HG03457 (cell line): ENCODE results near the gene FSTL4.

ENCODE experiments used
- ATAC-seq: cut with Tn5 transposase; IDR thresholded peaks from one replicate; pipeline ENCODE4 v1.9.1; 2021; ENCODE audit warnings: moderate number of reproducible peaks; ENCODE audit not compliant: unreplicated experiment

Gene FSTL4

DNA sequence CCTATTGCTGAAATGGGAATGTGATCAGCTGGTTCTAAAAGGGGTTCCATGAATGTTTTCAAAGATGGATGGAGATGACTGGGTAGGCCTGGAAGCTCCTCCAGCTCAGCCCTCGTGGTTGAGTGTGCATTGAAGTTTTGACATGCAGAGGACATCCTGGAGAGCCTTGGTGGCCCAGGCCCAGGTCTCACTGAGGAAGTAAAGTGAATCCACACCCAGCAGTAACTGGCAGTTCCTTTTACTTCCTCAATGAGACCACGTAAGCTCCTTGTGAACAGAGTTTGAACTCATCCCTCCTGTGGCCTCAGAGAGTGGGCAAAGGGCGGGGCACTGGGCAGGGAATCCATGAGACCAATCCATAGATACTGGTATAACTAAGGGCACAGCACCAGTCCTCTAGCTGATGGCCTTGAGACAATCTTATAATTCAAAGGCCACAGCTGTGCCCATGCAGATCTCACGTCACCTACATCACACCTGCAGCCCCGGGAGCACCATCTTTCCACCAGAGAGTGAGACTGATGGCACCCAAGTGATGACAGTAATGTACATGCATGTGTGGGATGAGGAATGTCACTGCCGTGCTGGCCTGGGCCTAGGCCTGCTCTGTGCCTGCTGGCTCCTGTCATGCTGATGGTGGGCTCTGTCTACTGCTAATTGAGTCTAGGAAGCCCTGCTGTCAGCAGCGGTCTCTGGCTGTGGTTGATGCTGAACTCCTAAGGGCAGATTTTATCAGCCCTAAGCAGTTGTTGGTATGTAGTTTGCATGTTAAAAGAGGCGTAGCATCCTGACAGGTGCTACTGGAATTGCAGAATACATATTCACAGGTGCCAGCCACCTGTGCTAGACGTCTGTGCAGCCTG is 257.8 kb downstream of the FSTL4 start:
- no peak for ATAC-seq

GRCh38 chr5:133353741-133354140 is 258.6 kb downstream of the FSTL4 start:
- ATAC-seq: no peak

GRCh38 chr5:133348406-133348805 is 263.9 kb downstream of the FSTL4 start:
- no peak for ATAC-seq

- no peak for ATAC-seq
Observed at GRCh38 chr5:133347039-133347438, 265.3 kb downstream of the FSTL4 start.

DNA sequence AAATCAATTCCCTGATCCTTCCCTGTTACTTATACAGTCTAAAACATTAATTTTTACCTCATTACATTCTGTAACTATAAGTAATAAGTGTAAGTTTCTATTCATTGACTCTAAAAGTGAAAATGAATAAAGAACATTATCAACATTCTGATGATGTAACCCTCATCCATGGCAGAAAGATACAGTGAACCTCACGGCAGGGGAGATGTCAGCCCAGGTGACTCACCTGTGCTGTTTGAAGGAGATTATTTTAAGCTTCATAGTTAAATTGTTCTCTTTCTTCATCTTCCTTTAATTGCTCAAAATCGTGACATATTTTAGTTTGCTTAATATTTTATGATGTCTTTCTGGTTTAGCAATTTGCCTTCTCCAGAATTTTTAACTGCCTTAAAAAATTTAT is 268.1 kb downstream of the FSTL4 start:
- no peak for ATAC-seq

GRCh38 chr5:133343196-133343595 is 269.1 kb downstream of the FSTL4 start:
- ATAC-seq: no peak

- ATAC-seq: no peak
Observed at GRCh38 chr5:133341915-133342710, 270.2 kb downstream of the FSTL4 start.

GRCh38 chr5:133341296-133341695 is 271.0 kb downstream of the FSTL4 start:
- no peak for ATAC-seq

- no peak for ATAC-seq
Observed at GRCh38 chr5:133340822-133341221, 271.5 kb downstream of the FSTL4 start.

DNA sequence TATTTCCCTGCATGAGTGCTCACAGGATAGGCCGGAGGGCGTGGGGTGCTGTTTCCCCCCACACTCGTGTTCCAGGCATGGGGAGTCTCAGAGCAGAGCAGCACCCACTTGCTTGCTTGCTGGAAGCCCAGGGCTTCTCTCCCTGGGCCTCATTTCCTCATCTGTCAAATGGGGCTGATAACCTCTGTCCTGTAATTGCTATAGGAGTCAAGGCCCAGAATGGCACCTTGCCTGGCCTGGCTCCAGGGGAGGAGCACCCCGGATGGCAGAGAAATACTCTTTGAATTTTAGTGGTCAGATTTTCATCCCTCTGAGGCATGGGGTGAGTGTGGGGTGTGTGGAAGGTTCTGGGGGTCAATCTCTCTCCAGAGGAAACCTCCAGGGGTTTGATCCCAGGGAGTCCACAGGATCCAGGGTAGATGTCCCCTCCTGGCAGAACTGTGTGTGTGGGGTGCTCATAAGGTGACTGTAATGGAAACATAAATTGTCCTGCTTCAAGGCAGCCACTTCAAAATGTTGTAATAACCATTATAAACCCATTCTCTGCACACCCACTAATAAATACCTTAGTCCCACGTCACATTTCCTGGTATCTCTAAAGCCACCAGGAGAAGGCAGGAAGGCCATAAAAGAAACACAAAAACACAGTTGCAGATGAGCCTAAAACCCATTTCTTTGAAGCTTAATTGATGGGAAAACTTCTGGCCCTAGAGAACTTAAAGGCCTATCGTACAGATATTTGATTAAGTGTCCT is 272.2 kb downstream of the FSTL4 start:
- ATAC-seq: no peak

- ATAC-seq: no peak
Observed at GRCh38 chr5:133338504-133339355, 273.6 kb downstream of the FSTL4 start.

GRCh38 chr5:133337795-133338445 is 274.4 kb downstream of the FSTL4 start:
- no peak for ATAC-seq

DNA sequence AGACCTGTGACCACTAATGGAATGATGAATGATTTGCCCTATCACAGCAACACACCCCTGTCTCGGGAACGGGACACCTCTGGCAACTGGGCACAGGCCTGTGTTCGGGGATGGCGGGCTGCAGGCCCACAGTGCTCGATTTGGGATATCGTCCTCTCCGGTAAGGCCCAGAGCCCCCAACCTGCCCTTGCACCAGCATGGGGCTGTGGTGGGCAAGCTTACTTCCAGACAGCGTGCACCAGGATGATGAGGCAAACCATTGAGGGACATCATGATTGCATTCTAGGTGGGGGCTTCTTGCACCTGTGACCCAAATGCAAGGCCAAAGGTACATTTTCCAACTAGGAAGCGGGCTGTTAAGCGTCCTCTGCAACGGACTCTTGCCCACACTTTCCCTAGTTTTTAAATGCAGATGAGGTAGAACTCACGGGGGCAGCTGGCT is 275.4 kb downstream of the FSTL4 start:
- ATAC-seq: no peak

- ATAC-seq: no peak
Observed at GRCh38 chr5:133336121-133336968, 276.0 kb downstream of the FSTL4 start.

DNA sequence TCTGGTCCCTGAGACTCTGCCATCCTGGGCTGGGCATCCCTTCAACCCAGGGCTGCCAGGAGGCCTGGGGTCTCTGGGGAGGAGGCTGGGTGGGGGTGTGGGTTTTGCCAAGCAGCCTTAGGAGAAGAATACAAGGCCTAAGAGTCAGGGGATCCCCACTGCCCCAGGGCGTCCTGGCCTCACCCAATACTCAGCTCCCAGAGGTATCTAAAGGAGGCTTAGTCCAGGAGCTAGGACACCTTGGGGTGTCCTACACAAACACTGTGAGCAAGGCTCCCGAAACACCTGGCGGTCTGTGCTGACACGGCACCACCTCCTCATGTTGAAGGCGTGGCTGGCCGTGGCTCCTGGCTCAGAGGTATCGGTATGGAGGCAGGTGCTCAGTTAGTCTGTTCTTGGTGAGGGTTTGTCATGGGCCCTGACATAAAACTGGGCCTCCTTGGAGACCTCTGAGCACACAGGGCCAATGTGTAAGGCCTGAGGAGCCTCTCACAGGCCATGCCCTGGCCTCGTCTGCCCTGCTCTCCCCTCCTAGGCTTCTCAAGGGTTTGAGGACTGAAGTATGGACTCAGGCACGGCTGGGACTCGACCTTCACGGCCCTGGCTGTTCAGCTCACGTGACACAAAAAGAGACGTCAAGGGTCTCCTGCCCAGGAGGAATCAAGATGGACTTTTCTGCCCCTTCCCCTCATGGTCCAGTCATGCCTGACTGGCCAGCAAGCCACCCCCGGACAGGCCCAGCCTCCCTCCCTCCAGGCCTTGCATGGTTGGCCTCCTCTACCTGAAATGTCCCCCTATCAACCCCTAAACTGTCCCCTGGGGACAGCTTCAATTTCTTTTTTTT is 277.3 kb downstream of the FSTL4 start:
- ATAC-seq: no peak

DNA sequence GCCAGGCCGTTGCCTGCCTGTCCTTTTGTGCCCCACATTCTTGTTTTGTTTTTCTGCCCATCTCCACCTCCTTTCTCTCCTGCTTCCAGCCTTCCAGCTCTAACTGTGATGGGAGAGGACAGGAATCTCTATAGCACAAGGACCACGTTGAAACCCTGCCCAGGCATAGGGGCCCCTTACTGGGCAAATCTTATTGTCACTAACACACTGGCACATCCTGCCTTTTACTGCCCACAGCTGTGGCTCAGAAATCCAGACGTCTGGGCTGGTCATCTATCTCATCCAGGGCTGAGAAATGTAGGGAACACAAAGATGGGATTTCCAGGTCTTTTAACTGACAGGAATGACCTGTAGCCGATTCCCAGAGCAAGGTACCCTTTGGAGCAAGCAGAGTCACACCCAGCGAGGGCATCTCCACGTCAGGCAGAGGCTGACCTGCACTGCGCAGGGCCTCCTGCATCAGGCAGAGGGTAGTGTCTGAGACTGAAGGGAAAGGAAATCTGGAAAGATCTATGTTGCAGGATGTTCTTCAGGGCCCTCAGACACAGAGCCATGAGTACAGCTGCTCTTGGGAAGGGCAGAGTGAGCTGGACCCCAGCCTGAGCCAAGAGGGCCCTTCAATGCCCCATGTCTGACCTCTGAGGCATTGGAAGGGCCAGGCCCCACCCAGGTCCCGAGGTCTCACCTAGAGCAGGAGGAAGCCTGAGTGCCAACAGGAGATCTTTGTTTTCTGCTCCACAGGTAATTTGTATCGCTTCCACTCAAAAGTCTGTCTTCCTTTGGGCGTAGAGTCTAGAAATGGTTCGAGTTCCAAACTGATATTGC is 278.8 kb downstream of the FSTL4 start:
- no peak for ATAC-seq

- no peak for ATAC-seq
Observed at GRCh38 chr5:133332439-133333024, 279.8 kb downstream of the FSTL4 start.
